Measurements from ENCODE around the gene ZNF385C. TPM values are rescaled to one million over a fixed set of nuclear protein-coding genes. Genes with fewer than 3 reads are reported as not detected.

ZNF385C gene
- total RNA-seq, 3 donors from 2014 or later = 0.48 to 1.0 (median 0.66) TPM

DNA sequence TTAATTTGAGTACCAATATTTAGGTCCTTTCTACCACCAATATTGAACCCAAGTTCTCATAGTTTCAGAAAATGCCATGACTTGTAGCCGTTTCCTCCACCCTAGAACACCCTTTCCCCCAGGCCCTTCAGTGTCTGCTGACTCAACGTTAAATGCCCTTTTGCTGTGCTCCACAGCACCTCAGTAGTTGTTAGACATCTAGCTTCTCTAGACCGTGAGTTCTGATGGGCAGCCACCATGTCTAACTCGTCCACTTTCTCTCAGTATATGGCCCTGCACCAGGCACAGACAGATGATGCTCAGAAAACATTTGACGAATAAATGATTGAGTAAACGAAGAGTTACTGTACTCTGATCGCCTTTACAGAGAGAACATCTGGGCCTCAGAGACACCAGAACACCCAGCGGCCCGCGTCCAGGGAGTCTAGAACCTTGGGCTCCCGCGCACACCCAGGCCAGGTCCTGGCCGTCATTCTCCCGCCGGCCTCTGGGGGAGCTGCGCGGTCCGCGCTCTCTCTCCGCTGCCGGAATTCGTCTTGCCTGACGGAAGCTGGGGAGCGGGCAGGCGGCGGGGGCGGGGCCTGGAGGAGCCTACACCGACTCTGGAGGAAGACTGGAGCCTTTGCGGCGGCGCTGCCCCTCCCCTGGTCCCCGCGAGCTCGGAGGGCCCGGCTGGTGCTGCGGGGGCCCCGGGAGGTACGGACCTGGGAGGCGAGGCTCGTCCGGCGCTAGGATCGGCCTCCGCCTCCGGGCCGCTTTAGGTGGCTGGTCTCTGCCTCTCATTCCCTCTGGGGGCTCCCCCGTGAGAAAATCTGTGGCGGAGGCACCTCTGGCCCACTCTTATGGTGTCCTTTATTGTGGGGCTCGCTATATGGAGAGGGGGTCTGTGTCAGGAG lies 78.5 kb downstream of the ZNF385C start, which contains the start of gene NKIRAS2:
Gene NKIRAS2 (plus strand): TSS at position 582 of the 896 bp plus-strand sequence. CDS start 1,488 bp downstream, outside the sequence.
- no peaks in the 10 kb centered on the region for H3K27me3 ChIP-seq
- H3K4me1 ChIP-seq = peaks cover 0 to 15% of the 10 kb centered on the region in 2 donors
- DNase-seq (ENCODE audit: low spot score in 2 of 2) = peak; percentile 90 to 94
- intact Hi-C loops (cut with DNase I; ENCODE audit: low total_unique reads) = loop anchor here (10.0 kb wide), 1 partner anchor 55 kb away; the partner anchor contains the start of gene CNP
- TF ChIP-seq, protein P1, sequence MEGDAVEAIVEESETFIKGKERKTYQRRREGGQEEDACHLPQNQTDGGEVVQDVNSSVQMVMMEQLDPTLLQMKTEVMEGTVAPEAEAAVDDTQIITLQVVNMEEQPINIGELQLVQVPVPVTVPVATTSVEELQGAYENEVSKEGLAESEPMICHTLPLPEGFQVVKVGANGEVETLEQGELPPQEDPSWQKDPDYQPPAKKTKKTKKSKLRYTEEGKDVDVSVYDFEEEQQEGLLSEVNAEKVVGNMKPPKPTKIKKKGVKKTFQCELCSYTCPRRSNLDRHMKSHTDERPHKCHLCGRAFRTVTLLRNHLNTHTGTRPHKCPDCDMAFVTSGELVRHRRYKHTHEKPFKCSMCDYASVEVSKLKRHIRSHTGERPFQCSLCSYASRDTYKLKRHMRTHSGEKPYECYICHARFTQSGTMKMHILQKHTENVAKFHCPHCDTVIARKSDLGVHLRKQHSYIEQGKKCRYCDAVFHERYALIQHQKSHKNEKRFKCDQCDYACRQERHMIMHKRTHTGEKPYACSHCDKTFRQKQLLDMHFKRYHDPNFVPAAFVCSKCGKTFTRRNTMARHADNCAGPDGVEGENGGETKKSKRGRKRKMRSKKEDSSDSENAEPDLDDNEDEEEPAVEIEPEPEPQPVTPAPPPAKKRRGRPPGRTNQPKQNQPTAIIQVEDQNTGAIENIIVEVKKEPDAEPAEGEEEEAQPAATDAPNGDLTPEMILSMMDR (IDR thresholded peaks at IDR 0.05) = peak; percentile 93 to 98 (median 95)
- TF ChIP-seq POLR2A (IDR thresholded peaks at IDR 0.05) (peak; percentile 35), POLR2AphosphoS5 (IDR thresholded peaks at IDR 0.05) (peak; percentile 47 to 68 (median 56))
- peak within 1 kb of the TSS; percentile 80 to 94 (median 85) for H3K4me3 ChIP-seq
- no peaks in the 10 kb centered on the region for H3K9me3 ChIP-seq
- peak within 1 kb of the TSS; percentile 85 to 92 for H3K27ac ChIP-seq
- H3K36me3 ChIP-seq = no peaks in the 10 kb centered on the region

DNA sequence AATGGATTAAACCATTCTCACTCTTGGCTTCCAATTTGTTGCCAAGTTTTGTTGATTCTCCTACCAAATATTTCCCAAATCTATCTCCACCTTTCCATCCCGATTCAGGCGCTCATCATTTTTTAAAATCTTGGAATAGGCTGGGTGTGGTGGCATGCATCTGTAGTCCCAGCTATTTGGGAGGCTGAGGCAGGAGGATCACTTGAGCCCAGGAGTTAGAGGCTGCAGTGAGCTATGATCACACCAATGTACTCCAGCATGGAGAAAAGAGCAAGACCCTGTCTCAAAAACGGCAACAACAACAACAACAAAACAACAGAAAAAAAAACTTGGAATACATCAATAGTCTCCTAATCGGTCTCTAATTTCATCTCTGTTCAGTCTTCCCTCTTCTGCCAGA lies 79.3 kb downstream of the ZNF385C start:
- H3K36me3 ChIP-seq = no peaks in the 10 kb centered on the region
- intact Hi-C loops (cut with DNase I; ENCODE audit: low total_unique reads) = no loop called here
- H3K27me3 ChIP-seq = no peaks in the 10 kb centered on the region
- H3K4me3 ChIP-seq = no peak overlapping the region
- H3K9me3 ChIP-seq = no peaks in the 10 kb centered on the region
- H3K27ac ChIP-seq = no peak overlapping the region
- TF ChIP-seq POLR2A (IDR thresholded peaks at IDR 0.05) (no peak), POLR2AphosphoS5 (IDR thresholded peaks at IDR 0.05) (no peak)
- TF ChIP-seq, protein P1 (IDR thresholded peaks at IDR 0.05) = no peak
- H3K4me1 ChIP-seq = peaks cover 0 to 13% of the 10 kb centered on the region in 2 donors
- DNase-seq (ENCODE audit: low spot score in 2 of 2) = no peak

DNA sequence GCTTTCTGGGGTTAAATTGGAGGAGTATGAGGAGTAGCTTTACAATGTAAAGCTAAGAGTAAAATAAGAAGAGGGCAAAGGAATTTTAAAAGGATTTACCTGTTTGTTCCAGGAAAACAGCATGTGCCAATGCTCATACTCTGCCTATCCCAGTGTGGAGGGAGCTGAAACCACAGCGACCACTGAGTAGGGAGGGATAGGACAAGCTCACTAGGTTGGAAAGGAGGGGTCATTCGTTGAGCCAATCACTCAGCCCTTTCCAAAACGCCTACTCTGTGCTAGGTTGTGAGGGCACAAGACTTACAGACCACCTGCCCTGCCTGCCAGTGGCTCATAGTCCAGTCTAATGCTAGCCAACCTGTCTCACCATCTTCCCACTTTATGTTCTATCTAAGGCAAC lies 79.9 kb downstream of the ZNF385C start:
- no peaks in the 10 kb centered on the region for H3K9me3 ChIP-seq
- no peaks in the 10 kb centered on the region for H3K27me3 ChIP-seq
- TF ChIP-seq POLR2A (IDR thresholded peaks at IDR 0.05) (no peak), POLR2AphosphoS5 (IDR thresholded peaks at IDR 0.05) (no peak)
- TF ChIP-seq, protein P1 (IDR thresholded peaks at IDR 0.05) = no peak
- no peak for DNase-seq (ENCODE audit: low spot score in 2 of 2)
- intact Hi-C loops (cut with DNase I; ENCODE audit: low total_unique reads) = no loop called here
- peak overlapping the region; percentile 94 to 98 (median 95) for H3K4me3 ChIP-seq
- peak overlapping the region; percentile 95 to 96 for H3K27ac ChIP-seq
- peaks cover 0 to 13% of the 10 kb centered on the region in 2 donors for H3K4me1 ChIP-seq
- no peaks in the 10 kb centered on the region for H3K36me3 ChIP-seq

DNA sequence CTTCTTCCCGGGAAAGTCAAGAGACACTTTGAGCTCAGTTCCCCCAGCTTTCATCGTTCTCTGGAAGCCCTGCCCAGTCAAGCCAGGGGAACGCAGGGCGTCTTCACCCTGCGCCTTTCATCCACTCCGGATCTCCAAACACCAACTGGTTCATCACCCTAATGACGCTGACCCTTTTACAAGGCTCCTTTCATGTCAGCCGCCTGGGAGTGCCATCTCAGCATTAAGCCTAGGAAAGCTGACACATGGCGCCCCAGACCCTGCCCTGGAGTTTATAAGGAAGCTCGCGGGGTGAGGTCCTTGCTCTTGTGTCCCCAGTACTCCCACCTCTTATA lies 80.4 kb downstream of the ZNF385C start:
- Histone ChIP-seq H3K4me3 (peak overlapping the region; percentile 94 to 98 (median 95)), H3K9me3 (no peaks in the 10 kb centered on the region), H3K36me3 (no peaks in the 10 kb centered on the region), H3K27ac (peak overlapping the region; percentile 95 to 96), H3K4me1 (peaks cover 0 to 13% of the 10 kb centered on the region in 2 donors), H3K27me3 (no peaks in the 10 kb centered on the region)
- TF ChIP-seq POLR2A (IDR thresholded peaks at IDR 0.05) = no peak
- TF ChIP-seq POLR2AphosphoS5 (IDR thresholded peaks at IDR 0.05) = no peak
- TF ChIP-seq, protein P1 (IDR thresholded peaks at IDR 0.05) = no peak
- intact Hi-C loops (cut with DNase I; ENCODE audit: low total_unique reads) = no loop called here
- DNase-seq (ENCODE audit: low spot score in 2 of 2) = no peak

Data from breast epithelium (tissue), 4 donors.